SK-N-DZ (cell line): ENCODE results near the gene MPZL3.

ENCODE experiments used
- DNase-seq: peaks from one replicate; pipeline ENCODE4 v3.0.0-alpha.2; 2015; ENCODE audit warnings: low spot score

MPZL3 gene

DNA sequence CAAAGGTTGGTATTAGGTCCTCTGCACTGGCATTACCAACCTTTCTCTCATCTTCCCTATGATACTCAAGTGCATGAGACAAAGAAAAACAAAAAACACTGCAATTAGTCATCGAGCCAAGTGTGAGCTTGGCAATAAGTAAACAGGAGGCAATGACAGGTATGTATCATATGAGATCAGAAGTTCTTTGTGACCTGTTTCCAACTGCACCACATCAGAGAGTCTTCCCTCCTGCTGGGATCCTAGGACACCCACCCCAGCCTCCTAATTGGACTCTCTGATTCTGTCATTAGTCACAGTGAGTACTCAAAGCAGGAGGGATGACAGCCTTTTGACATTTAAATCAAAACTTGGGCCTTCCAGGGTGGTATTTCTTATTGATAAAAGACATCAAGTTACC, 19.5 kb downstream of the MPZL3 start:
- DNase-seq, result no peak

DNA sequence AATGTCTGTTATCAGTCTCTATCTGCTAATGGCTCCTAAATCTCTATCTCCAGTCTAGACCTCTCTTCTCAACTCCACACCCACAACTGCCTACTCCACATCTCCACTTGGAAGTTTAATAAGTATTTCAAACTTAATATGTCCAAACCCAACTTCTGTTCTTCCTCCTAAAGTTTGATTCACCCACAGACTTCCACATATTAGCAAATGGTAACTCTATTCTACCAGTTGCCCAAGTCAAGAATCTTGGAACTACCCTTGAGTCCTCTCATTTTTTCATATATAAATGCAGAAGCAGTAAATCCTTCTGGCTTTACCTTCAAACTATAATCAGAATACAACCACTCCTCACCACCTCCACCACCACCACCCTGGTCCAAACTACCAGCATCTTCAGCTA, 20.7 kb downstream of the MPZL3 start:
- DNase-seq, result no peak

DNA sequence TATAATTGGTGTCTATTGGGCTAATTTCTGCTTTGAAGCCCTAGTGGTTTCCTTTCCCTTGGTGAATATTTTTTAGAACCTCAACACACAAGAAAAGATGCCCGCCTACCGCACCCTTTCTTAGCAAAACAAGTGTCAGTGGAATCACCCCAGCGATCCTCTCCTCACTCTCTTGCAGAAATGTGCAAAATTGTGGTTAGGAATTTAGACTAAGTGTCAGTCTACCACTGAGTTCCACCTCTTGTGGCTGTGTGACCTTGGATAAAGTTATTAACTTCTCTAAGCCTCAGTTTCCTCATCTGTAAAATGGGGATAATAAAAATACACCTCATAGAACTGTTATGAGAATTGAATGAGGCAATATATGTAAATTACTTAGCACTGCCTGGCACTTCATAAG, 22.1 kb downstream of the MPZL3 start:
- no peak for DNase-seq

DNA sequence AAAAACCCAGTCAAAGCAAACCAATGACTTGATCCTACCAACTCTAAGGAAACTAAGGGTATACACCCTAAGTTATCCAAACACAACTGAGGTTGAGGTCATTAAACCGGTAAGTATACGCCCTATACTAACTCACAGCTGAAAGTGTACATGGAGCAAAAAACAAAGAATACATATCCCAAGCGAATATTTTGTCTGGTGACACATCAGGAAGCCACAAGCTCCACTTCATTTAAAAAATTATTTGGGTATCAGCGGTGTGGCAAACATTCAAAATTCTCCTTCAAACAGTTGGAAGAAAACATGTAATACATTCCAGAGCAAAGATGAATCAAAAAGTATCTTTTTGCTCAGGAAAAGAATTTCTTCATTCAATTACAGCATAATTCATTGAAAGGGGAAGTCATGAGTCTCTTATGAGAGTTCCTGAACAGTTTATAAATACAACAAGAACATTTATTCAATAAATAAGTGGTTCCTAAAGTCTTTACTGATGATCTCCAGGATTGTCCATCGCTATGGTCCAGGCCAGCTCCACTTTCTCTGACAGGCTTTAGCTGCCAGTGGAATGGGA, 22.8 kb downstream of the MPZL3 start:
- no peak for DNase-seq

DNA sequence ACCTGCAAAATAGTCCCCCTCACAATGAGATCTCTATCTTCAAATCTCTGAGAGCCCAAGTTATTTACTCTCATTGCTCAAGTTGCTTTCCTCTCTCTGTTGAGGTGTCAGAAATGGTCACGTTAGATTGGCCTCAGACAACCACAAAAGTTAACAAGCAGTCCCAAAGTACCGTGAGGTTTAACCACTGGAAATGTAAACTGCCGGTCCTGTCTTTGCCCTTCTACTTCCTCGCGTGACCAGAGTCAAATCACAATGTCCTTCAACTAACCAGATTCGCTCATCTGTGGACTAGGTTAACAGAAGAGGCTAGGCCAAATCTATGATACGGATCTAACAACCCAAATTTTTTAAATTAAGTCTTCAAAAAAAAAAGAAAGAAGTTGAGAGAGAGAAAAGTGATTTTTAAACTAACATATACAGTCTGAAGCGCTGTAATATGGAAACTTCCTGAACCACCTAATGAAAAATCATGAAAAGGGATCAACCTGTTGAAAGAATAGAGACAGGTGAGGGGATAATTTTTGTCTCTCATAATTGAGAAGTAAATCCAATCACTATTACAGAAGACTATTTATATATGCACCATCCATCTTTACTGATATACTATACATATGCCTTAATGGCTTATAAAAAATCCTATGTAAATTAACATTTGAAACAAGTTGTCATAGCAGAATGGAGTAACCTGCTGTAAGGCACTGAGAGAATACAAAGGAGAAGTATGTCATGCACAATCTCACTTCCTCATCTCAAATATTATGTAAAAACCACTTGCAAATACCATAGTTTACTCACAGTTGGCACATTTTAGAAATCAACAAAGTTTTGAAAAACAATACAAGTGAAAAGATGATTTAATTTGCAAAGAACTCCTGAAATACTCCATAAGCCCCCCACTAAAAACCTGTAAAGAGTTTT, 24.0 kb downstream of the MPZL3 start:
- DNase-seq, result no peak

DNA sequence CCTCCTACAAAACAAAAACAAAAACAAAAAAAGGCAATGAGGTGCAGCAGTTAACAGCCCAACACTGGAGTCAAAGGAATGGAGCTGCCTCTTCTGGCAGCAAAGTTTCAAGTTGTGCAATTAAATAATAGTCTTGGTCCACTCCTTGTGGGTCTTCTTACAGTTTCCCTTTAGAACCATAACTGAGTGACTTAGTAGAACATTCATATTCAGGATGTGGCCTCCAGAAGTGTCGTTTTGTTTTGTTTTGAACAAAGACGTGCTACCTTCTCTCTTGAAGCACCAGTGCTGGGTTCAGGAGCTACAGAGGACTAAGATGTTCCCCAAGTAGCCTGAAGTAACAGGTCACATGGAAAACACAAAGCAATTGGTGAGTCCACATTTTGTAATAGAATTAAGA, 25.4 kb downstream of the MPZL3 start:
- DNase-seq, result no peak

DNA sequence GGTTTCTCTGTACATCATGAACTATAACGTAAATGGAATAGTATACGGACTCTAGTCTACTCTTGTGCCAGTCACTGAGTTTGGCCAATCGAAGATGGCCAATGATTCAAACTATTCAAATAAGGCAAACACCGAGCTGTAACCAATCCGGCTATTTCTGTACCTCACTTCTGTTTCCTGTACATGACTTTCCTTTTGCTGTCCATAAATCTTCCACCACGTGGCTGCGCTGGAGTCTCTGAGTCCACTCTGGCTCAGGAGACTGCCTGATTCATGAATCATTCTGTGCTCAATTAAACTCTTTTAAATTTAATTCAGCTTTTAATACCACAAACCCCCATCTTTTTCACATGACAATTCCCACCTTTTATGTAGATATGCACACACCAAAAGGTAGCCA, 25.9 kb downstream of the MPZL3 start:
- DNase-seq, result no peak

DNA sequence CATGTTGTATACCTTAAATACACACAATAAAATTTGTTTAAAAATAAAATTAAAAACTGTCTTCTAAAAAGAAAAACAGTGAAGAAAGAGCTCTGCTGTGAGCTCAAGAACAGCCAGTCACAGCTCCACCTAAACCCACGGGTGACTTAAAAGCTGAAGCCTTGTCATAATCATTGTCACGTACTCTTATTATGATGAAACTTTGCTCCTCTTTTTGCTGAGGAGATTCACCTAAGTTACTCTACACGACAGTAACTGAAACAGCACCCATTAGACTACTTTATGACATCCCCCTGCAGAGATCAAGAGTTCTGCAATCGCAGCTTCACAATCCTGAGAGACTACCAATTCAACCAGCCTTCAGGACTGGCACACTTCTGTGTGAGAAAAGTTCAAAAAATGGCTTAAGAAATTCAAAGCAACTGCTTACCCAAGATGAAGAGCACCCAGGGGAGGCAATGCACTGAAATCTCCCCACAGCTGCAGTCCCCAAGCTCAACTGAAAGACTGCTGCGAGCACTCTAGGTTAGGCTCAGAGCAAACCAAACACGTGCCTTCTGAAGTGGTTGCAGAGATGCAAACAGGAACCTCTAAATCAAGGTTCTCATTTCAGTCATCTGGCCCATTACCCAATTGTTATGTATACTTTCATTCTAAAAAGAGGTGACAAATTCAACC, 27.5 kb downstream of the MPZL3 start, which contains the start of gene JAML:
JAML (minus strand) TSS at position 501 of the 678 bp plus-strand sequence. CDS start 10,145 bp downstream, outside the sequence.
- DNase-seq, result no peak

DNA sequence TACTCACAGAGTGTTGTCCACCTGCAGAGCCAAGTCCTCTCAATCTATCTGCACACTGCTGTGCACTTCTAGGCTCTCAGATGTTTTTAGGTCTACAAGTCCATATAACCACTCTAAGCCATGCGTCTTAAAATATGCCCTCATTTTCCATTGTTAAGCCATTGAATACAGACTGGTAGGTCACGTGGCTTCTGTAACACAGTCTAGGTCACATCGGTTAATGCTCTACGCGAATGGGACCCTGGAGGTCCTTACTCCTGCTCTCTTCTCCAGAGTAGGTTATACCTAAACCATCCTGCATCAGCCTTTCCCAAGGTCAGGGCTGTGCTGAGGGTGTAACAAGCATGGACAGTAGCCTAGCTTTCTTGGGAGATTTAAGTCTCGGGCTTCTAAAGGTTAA, 28.2 kb downstream of the MPZL3 start:
- no peak for DNase-seq

DNA sequence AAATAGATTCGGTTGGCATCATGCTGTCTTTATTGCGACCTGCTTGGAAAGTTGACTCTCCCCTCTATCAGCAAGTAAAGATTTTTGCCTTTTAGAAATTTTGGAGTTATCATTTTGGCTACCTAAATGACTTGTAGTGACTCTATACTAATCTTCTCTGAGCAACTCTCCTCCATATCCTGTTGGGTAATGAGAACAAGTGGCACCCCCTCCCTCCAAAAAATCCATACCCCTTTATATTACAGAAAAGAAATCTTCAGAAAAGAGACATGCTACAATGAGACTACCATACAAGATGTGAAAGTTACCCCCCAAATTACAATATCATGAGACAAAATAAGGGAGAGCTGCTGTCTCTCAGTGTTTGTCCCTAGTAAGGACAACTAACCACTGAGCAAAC, 28.6 kb downstream of the MPZL3 start:
- no peak for DNase-seq

DNA sequence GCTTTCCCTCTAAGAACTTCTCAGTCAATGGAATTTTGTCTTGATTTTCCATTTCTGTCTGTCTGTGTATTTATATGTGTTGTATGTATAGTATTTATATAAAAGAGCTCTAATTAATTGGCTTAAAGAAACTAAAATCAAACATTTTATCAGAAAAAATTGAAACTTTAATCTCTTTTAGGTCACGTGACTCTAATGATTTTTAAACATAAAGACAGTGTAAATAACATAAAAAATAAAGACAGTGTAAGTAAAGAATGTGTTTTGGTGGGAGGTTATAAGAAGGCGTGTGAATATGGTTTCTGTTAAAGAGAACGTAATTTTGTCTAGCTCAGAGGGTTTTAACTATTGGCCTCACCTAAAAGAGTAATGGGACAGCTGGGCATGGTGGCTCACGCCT, 29.7 kb downstream of the MPZL3 start:
- DNase-seq, result no peak

DNA sequence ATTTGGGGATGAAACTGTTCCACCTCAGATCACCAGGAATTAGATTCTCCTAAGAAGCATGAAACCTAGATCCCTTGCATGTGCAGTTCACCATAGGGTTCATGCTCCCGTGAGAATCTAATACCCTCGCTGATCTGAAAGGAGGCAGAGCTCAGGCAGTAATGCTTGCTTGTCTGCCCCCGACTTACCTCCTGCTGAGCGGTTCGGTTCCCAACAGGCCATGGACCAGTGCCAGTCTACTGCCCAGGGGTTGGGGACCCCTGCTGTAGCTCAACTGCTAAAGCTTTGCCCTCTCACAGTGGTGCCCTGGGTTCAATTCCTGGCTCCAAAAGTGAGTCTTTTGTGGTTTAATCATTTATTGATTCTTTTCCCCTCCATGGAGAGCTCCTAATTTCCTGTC, 30.7 kb downstream of the MPZL3 start:
- DNase-seq, result no peak

DNA sequence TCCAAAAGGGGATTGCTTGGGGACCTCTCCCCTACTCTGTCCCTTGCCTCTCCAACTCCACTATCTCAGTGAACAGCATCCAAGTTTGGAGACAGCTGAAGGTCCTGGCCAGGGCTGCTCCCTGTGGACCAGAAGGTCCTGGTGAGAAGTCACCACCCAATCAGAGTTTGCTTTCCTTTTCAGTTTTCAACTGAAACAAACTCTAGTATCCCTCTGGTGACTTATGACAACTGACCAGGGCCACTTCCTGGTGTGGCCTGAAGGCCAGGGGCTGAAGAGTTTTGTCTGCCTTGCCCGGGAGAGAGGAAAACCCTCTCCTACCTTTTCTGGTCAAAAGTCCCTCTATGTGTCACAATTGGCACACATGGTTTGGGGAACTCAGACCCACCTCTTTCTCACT, 32.4 kb downstream of the MPZL3 start:
- no peak for DNase-seq

DNA sequence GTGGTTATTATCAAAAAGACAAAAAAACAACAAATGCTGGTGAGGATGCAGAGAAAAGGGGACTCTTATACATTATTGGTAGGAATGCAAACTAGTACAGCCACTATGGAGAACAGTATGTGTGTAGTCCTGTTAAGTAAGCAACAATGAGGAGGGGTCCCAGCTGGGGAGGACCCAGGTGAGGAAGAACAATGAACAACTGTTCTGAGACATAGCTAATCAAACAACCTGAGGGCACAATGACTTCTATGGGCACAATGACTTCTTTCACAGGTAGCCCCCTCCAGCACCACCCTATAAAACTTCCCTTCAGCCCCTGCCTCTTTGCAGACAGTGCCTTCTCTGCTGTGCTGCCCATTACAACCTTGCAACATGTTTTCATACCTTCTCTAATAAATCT, 32.9 kb downstream of the MPZL3 start:
- no peak for DNase-seq

DNA sequence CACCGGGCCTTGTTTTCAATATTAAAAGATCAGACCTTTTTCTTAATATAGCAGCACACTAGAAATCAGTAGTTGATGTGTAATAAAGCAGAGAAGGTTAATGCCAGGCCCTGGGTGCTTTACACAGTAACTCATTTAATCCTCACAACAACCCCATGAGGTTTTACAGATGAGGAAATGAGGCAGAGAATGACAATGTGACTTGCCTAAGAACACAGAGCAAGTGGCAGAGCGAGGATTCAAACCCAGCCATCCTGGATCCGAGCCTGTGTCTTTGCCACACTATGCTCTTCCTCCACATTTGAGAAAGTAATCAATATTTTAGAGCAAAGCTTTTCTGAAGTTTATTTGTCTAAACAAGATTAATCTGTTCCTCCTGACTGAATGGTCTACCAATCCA, 34.6 kb downstream of the MPZL3 start:
- no peak for DNase-seq

DNA sequence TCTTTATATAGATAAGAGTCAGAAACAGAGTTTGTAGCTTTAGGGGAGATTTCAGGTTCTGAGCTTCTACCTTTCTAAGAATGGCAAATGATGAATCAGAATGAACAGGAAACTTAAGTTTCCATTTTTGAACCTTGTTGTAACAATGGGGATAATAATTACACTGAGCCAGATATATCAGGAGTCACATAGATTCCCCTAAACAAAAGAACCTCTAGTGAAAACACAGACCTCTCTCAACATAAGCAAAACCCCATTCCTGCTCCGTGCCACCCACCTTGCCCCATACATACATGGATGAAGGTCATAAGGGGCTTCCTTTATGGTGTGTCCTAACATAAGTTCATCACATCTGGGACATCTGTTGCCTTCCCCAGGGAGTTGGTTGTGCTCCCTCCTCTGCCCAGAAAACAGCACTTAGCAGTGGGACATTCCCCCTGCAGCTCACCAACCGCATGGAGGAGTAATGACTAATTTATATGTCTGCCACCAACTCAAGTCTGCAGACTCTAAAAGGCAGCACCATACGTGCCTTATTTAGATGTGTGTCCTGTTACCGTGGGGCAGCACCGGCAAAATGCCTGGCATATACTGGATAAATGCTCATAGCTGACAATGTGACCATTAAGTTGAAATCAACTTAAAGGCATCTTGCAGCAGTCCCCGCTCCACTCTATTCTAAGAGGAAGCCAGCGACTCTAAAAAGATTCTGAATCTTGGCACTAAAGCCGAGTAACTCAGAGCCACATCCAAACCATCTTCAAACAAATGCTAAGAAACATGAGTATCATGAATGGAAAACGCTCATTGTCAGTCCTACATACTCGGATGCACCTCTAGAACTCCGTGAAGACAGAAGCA, 35.3 kb downstream of the MPZL3 start:
- DNase-seq, result no peak

DNA sequence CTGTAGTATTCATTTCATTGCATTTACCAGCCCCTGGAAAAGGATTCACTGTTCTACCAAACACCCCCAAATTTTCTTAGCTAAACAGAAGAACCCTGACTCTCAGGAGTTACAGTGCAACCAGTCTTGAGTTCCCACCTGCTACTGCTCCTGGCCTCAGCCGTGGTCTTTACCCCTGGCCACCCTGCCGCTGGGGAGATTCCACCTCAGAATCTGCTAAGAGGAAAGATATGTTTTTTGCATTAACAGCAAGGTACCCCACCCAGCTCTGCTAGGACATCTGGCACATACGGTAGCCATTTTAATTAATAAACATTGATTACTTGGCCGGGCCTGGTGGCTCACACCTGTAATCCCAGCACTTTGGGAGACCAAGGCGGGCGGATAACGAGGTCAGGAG, 36.4 kb downstream of the MPZL3 start:
- DNase-seq, result no peak

DNA sequence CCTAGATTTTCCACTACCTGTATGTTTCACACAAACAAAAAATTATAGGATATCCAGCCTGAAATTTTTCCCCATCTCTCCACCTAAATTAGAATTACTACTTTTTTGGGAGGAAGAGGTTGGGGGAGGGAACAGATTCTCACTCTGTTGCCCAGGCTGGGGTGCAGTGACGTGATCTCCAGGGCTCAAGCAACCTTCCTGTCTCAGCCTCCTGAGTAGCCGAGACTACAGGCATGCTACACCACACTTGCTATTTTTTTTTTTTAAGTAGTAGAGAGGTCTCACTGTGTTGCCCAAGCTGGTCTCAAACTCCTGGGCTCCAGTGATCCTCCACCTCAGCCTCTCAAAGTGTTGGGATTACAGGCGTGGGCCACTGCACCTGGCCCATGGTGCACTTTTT, 36.9 kb downstream of the MPZL3 start:
- no peak for DNase-seq

DNA sequence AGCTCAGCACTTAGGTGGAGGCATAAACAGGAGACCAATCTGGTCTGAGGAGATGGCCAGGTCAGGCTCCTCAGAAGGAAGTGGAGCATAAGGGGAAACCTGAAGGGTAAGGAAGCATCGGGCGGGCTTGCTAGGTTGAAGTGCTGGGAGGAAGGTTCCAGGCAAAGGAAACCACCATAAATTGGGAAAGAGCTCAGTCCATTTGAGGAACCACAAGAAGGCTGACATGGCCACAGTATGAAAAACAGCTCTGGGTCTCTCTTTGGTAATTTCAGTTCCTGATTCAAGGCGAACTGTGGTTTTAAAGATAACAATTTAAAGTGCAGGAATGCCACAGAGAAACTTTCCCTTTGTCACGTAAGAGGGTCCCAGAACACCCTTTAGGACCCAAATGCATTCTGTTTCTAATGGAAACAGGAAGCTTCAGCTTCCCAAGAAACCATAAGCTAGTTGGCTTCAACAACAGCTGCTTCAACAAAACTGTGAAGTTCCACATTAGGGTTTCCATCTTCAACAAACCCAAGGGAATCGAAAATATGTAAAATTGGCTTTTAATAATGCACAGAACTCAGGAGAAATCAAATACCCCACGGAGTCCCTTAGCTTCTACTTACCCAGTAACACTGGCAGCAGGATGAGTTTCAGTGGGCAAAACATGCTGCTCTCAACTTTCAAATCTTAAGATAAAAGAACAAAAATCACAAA, 37.8 kb downstream of the MPZL3 start:
- no peak for DNase-seq

DNA sequence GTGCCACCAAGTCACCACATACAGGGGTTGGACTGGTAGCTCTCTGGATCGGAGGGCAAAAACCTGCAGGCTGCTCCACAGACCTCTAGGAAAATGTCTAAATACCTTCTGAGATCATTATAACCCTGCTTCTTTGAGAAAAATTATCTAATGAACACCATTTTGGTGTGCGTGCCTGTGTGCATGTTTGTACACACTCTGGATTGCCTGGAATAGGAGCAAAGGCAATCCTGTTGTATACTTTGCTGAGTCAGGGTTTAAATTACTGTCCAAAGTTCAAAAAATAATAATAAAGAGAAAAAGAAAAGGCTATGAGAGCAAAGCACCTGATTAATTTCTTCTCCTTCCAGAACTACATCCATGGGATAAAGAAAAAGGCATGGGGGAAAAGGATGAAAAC, 38.4 kb downstream of the MPZL3 start:
- no peak for DNase-seq

DNA sequence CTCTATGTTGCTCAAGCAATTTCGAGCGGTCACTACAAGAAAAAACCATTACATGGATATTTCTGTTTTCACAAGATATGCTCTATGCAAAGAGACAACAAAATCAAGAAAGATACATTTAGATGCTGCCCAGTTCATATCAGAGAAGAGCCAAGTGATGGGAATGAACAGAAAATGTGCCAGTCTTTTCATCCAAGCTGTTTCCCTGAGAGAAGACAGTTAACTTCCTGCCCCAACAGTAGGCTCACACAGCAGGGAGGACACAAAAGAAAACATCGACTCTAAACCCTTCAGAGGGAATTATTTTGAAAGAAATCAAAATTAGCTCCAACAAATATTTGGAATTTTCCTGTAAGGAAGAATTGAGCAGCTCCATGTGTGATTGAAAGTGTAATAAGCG, 39.0 kb downstream of the MPZL3 start:
- DNase-seq, result no peak
